NCI-H1092 treated with DMSO at 0.1 percent for 48 hours (cell line): ENCODE measurements around the gene NPTX1.
A peak's percentile ranks its signal among the peaks of the same experiment; 100 is the strongest.

Experiments used
- DNase-seq: peaks from one replicate; lab custom pipeline; 2025; lab: John Stamatoyannopoulos, UW

NPTX1 gene

GRCh38 chr17:80503031-80503430, 26.6 kb upstream of the NPTX1 start:
- no peak for DNase-seq

- DNase-seq: no peak
Measured at GRCh38 chr17:80502578-80502877, 26.1 kb upstream of the NPTX1 start.

- DNase-seq: no peak
Measured at GRCh38 chr17:80501741-80502577, 25.6 kb upstream of the NPTX1 start.

- DNase-seq: no peak
Measured at GRCh38 chr17:80499961-80500665, 23.7 kb upstream of the NPTX1 start.

GRCh38 chr17:80499560-80499959, 23.2 kb upstream of the NPTX1 start:
- no peak for DNase-seq

GRCh38 chr17:80498920-80499410, 22.6 kb upstream of the NPTX1 start:
- DNase-seq: no peak

- DNase-seq: no peak
Measured at GRCh38 chr17:80498242-80498919, 22.0 kb upstream of the NPTX1 start.

GRCh38 chr17:80497726-80498241, 21.4 kb upstream of the NPTX1 start:
- DNase-seq: no peak

GRCh38 chr17:80494547-80494946, 18.1 kb upstream of the NPTX1 start:
- DNase-seq: no peak

GRCh38 chr17:80492343-80493136, 16.1 kb upstream of the NPTX1 start:
- DNase-seq: no peak

GRCh38 chr17:80491478-80492342, 15.3 kb upstream of the NPTX1 start:
- DNase-seq: no peak

GRCh38 chr17:80487511-80487910, 11.1 kb upstream of the NPTX1 start:
- no peak for DNase-seq

GRCh38 chr17:80486692-80487091, 10.3 kb upstream of the NPTX1 start:
- DNase-seq: no peak

GRCh38 chr17:80485846-80486245, 9.4 kb upstream of the NPTX1 start:
- DNase-seq: peak; percentile 39

GRCh38 chr17:80482555-80483308, 6.3 kb upstream of the NPTX1 start:
- no peak for DNase-seq

GRCh38 chr17:80482058-80482318, 5.6 kb upstream of the NPTX1 start:
- no peak for DNase-seq

- DNase-seq: no peak
Measured at GRCh38 chr17:80481284-80482057, 5.1 kb upstream of the NPTX1 start.

- no peak for DNase-seq
Measured at GRCh38 chr17:80480248-80480647, 3.8 kb upstream of the NPTX1 start.

- DNase-seq: no peak
Measured at GRCh38 chr17:80479246-80479566, 2.8 kb upstream of the NPTX1 start.
